ENCODE measurements around the gene PHYH.
"Not testable (repeated sequence)": the region's sequence is repeated elsewhere in the genome, so short reads cannot be mapped to it uniquely, and the experiment has no call there.

The PHYH gene

GRCh38 chr10:13299437-13300287 is at the start of gene PHYH:
Gene PHYH, minus strand, starts transcription at chr10:13300064. Its CDS starts 22 bp downstream, at chr10:13300042.
- DNase-seq: peak; percentile 88

DNA sequence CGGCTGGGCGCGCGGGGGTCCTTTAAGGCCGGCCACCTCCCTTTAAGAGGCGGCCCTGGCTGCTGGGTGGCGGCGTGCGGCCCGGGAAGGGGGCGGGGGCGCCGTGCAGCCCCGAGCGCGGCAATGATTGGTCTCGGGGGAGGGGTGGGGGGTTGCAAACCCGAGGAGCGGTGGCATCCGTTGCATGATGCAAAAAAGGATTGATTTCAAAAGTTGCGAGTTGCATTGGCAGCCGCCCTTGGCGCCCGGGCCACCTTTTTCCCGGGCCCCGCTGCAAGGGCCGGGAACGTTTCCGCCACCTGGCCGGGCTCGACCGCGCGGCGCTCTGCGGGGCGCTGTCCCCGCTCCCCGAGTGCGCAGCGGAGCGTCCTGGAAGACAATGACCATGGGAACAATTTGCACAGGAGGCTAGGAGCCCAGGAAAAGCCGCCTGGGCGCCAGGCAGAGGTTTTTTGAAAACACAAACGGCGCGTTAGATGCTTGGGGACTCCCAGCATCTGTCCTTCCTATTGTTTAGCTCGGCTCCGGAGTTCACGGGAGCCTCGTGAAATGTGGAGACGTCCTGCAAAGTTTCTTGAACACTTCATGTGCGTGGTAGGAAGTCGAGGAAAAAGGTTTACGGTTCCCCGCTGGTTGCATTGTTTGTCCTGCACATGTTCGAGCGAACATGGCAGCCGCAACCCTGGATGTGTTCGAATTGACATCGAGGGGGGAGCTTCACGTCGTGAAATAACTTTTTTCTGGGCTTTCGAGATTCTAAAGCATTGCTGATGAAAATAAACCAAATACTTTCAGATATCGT is 48.6 kb upstream of the PHYH start, which contains the start of gene SEPHS1:
TSS of gene SEPHS1 (minus strand) at position 78 of the 802 bp plus-strand sequence. CDS start 3,343 bp downstream, outside the sequence.
- peak; percentile 88 for DNase-seq

GRCh38 chr10:13347500-13348156 is 47.8 kb upstream of the PHYH start:
- peak; percentile 88 for DNase-seq

DNA sequence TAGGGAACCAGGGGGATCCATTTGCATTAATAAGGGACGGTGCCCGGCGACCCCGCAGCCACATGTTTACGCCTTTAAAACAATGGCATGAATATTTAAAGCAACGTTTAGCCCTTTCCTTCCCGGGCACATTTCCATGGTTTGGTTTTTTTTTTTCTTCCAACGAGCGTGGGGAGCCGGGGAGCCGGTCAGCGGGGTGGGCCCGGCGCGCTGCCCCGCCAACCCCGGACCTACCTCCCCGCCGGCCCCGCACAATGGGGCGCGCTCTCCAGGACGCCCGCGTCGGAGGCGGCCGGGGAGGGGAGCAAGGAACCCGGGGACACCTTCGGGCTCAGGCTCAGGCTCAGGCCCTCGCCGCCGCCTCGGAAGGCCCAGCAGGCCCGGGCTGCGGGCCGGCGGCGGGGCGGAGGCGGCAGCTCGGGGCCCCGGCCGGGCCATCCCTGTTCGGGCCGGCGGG is 47.2 kb upstream of the PHYH start:
- peak; percentile 65 for DNase-seq

DNA sequence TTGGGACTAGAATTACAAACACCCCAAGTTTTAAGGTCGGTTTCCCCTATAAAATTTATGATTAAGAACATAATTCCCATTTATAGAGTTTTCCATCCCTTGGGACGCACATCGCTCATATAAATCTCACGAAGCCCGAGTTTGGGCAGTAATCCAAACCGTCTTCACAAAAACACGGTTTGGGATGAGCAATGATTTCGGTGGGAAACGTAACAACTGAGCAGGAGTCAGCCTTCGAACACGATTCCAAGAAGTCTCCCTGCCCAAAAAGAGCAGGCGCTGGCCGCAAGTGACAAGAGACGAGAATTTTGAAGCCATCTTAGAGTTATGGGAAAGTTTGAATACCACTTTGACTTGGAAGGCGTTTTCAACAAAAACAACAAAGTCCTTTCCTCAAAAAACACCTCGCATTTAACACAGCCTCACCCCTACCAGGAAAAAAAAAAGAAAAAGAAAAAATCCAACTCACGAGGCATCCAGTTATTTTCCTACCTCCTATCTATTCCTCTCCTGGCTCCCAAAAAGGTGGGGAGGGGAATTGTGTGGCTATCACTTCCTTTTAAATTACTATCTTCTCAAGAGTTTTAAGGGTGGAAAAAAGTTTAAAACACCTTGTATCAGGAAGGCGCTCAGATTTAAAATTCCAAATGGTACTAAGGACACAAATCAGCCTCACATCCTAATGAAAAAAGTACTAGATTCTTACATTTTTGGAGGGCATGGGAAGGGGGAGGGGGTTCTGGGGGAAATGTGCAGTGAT is 46.6 kb upstream of the PHYH start:
- no peak for DNase-seq

GRCh38 chr10:13340626-13341376 is 40.9 kb upstream of the PHYH start:
- DNase-seq: no peak

DNA sequence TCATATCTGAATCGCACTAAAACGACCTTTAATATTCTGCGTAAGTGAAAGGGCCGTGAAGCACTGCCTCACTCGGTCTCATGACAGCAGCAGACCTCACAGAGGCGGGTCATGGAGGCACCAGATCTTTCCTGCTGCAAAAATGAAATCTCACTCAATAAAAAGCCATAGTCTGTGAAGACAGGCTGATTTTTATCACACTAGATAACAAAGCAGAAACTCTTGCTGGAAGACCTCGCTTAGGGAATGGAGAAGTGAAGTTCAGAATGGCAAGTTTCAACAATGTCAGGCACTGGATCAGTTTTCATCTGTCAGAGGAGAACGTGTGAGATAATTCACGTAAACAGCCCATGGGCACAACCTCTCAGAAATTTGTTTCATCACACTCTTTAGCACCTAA is 40.2 kb upstream of the PHYH start:
- DNase-seq: no peak

- DNase-seq: no peak
These were observed 38.7 kb upstream of the PHYH start for GRCh38 chr10:13338390-13339110.

- no peak for DNase-seq
These were observed 37.9 kb upstream of the PHYH start for GRCh38 chr10:13337827-13338196.

DNA sequence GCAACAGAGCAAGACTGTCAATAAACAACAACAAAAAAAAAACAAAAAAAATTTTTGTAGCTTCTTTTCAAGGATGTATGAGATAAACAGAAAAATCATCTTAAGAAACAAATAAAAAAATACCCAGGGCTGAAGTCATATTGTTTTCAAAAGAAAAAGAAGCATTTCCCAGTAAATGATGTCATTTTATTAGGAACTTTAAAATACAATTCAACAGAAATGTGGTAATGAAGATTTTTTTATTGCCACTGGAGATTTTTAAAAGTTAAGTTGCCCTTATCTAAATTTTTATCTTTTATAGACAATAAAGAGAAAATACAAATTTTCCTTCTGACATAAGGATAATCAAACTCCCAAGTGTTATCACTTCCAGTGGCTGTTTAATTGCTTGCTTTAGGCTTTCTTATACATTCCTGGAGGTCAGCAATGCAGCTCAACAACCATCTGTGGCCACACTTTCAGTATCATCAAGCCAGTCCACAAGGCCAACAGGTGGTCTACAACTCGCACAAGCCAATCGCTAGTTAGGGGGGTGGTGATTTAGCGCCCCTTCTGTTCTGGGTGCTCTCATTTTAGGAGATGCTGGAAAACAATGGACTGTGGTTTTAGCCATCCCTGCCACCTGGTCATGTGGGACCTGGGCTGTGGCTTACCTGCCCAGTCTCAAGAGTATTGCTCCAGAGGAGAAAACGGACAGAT is 37.4 kb upstream of the PHYH start:
- no peak for DNase-seq

DNA sequence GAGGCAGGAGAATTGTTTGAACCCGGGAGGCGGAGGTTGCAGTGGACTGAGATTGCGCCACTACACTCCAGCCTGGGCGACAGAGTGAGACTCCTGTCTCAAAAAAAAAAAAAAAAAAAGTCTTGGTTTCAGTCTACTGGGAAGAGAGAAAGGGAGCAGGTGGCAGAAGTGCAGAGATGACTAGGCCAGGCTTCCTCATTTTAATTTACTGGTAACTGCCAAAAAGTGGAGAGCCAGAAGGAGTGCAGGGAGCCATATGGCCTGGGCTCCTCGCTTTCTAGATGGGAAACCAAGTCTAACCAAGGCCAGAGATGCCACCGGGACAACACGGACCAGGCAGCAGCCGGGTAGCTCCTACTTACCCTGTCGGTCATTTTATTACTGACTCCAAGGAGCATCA is 36.0 kb upstream of the PHYH start:
- DNase-seq: no peak

DNA sequence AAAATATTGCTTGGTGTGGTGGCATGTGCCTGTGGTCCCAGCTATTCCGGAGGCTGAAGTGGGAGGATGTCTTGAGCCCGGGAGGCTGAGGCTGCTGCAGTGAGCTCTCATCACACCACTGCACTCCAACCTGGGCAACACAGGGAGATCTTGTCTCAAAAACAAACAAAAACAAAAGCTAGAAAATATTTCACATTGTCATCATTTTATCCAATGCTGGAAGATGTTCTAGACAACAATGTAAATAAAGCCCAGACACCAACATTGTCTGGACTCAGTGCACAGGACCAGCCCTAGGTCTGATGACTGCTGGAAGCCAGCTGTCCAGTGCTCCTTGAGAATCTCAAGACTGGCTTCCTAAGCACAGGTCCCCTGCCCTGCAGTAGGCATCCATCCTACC is 34.7 kb upstream of the PHYH start:
- no peak for DNase-seq

DNA sequence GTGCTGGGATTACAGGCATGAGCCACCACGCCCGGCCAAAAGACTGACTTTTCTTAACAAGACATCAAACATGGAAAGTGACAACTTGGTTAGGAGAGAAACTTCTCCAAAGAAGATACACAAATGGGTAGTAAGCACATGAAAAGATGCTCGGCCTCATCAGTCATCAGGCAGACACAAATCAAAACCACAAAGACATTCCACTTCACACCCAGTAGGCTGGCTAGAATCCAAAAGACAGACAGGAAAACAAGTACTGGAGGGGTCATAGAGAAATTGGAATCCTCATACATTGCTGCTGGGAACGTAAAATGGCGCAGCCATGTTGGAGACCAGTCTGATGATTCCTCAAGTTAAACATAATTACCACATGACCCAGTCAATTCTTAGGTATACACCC is 31.8 kb upstream of the PHYH start:
- no peak for DNase-seq

- DNase-seq: not testable (repeated sequence)
These were observed 31.1 kb upstream of the PHYH start for GRCh38 chr10:13330980-13331379.

DNA sequence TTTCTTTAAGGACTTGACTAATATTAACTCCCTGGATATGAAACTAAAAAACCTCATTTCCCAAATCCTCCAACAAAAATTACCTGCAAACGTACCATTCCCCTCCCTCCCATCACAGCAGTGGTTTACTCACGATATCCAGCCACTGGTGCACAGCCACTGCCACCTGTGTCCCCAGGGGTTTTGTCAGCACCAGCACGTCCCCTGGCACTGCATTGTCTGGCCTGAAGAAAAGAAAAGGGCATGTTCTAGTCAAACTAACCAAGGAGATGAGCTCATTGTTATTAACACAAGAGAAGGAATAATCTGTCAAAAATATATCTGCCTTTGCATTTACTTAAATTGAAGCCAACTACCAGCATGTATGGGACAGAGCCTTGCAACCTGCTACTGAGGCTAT is 29.7 kb upstream of the PHYH start:
- no peak for DNase-seq

DNA sequence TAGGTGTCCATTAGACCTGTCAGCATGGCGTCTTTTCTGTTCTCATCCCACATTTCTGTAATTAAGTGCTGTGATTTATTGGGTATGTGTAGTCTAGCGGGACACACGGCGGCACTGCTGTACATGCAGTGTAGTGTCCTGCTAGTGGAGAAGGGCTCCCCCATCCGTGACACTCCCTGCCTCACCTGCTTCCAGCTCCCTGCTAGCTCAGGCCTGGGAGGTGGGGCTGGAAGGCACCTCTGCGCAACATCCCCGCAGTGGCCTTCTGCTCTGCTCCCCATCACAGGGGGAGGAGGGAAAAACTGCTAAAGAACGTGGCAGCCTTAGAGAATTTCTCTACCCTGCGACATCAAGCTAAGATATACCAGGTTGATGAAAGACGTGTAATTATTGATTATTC is 28.7 kb upstream of the PHYH start:
- DNase-seq: no peak

DNA sequence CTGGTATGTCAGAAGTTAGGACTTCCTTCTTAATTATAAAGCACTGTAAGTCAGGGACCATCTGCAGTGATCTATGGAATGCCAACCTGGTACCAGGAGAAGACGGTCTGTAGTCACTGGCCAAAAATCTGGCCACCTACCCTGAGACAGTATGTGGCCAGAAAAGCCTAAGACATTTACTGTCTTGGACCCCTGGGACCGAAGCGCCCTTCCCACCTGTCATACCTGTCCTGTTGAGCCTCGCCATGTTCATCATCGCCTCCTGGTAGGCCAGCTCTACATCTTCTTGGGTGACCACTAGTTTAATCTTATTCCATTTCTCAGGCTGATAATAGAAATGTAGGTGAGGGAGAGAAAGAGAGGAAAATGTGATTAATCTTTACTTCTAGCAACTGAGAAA is 28.3 kb upstream of the PHYH start:
- DNase-seq: no peak

DNA sequence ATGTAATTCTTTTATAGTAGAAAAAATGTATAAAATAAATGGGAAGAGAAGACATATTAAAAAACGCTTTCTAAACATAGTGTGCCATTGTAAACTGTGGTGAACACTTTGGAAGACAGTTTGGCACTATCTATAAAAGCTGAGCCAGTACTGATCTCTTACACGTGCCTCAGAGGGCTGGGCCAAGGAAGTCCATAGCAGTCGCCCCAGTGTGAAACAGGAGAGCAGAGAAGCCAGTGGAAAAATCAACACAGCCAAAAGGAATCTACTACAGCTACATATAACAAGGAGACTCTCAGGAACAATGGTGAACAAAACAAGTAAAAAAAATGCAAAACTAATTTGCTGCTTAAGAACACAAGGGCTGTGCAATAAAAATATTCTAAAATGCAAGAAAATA is 27.7 kb upstream of the PHYH start:
- DNase-seq: no peak

DNA sequence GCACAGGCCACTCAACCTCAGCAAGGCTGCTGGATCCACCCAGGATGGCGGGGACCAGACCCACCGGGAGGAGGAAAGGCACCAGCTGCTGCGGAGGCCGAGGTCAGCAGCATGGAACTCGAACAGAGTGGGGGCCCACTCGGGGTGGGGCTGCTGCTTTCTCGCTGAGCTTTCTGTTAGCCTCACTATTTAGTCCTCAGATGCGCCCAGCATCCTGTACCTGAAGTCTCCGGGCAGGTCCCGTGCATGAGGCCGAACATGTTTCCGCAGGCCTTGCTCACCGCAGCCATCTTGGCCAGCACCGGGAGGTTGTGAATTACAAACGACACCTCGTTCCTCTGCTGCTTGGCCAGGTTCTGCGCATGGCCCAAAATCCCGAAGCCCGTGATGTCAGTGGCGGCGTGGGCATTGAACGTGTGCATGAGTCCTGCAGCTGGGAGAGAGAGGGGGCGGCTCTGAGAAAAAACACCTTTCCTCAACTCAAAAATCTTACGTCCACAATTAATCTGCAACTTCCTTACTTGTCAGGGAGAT is 22.8 kb upstream of the PHYH start:
- no peak for DNase-seq

- DNase-seq: no peak
These were observed 21.7 kb upstream of the PHYH start for GRCh38 chr10:13321576-13321975.

Measured in activated CD8-positive, alpha-beta memory T cell treated with anti-CD3 and anti-CD28 coated beads, Interleukin-2, amount 50 U/mL, for 48 hours (primary cell).